Neural cell (in vitro differentiated cells): ENCODE data around the gene SUMO2. TPM values are rescaled to one million over a fixed set of nuclear protein-coding genes. Genes with fewer than 3 reads are reported as not detected.
"Not testable (repeated sequence)": the region's sequence is repeated elsewhere in the genome, so short reads cannot be mapped to it uniquely, and the experiment has no call there.

Experiments used
- H2AFZ ChIP-seq: fragments of 200-600, 300-800 bp; sonication (generic), shearing (Covaris generic); 2 replicates; pipeline ENCODE4 v1.6.0; 2014; ENCODE audit warnings: low read depth, mild to moderate bottlenecking, antibody characterized with exemption, low read length, moderate library complexity
- H3F3A ChIP-seq: fragments of 200-600 bp; shearing (Covaris generic); 2 replicates; pipeline ENCODE4 v1.6.1; 2016; ENCODE audit warnings: mild to moderate bottlenecking, moderate library complexity, mixed read lengths, antibody characterized with exemption, low read length; ENCODE audit not compliant: insufficient read depth, poor library complexity, severe bottlenecking
- H3K27ac ChIP-seq: fragments of 200-600, 300-800 bp; sonication (generic), shearing (Covaris generic); 2 replicates; pipeline ENCODE4 v1.5.1; 2014; ENCODE audit warnings: mild to moderate bottlenecking, low read length, moderate library complexity
- H3K27me3 ChIP-seq: fragments of 300-800, 200-600 bp; sonication (generic), shearing (Covaris generic); 2 replicates; pipeline ENCODE4 v1.6.0; 2014; ENCODE audit warnings: mild to moderate bottlenecking, low read depth, low read length, moderate library complexity; ENCODE audit not compliant: insufficient read depth
- H3K36me3 ChIP-seq: fragments of 300-800, 200-600 bp; sonication (generic), shearing (Covaris generic); 2 replicates; pipeline ENCODE4 v1.5.1; 2014; ENCODE audit warnings: mild to moderate bottlenecking, antibody characterized with exemption, low read length, moderate library complexity; ENCODE audit not compliant: insufficient read depth
- H3K4me2 ChIP-seq: fragments of 300-800, 200-600 bp; sonication (generic), shearing (Covaris generic); 2 replicates; pipeline ENCODE4 v1.6.0; 2014; ENCODE audit warnings: mild to moderate bottlenecking, low read length
- H3K4me3 ChIP-seq: fragments of 300-800, 200-600 bp; sonication (generic), shearing (Covaris generic); 2 replicates; pipeline ENCODE4 v1.5.1; 2014; ENCODE audit warnings: mild to moderate bottlenecking, low read length, moderate library complexity
- H3K79me2 ChIP-seq: fragments of 200-600 bp; shearing (Covaris generic); replicated peaks from 2 replicates; pipeline ENCODE4 v1.6.0; 2014; ENCODE audit warnings: mild to moderate bottlenecking, low read length, moderate library complexity; ENCODE audit not compliant: insufficient read depth
- H3K9ac ChIP-seq: fragments of 300-800, 200-600 bp; sonication (generic), shearing (Covaris generic); 2 replicates; pipeline ENCODE4 v1.6.1; 2016; ENCODE audit warnings: mild to moderate bottlenecking, low read length, mixed read lengths
- H3K9me2 ChIP-seq: fragments of 200-600 bp; shearing (Covaris generic); 2 replicates; pipeline ENCODE4 v1.6.1; 2016; ENCODE audit warnings: mild to moderate bottlenecking, low read length, mixed read lengths; ENCODE audit not compliant: insufficient read depth
- H3K9me3 ChIP-seq: fragments of 200-600, 300-800 bp; sonication (generic), shearing (Covaris generic); 2 replicates; pipeline ENCODE4 v1.6.1; 2016; ENCODE audit warnings: mild to moderate bottlenecking, mixed run types, low read length, moderate library complexity, mixed read lengths
- H4K20me1 ChIP-seq: fragments of 200-600 bp; shearing (Covaris generic); 2 replicates; pipeline ENCODE4 v1.6.1; 2016; ENCODE audit warnings: mild to moderate bottlenecking, mixed run types; ENCODE audit not compliant: insufficient read depth
- CTCF ChIP-seq: fragments of 450-650 bp; IDR thresholded peaks from 2 replicates; pipeline ENCODE4 v1.5.1; 2014; ENCODE audit warnings: antibody characterized with exemption, mild to moderate bottlenecking, moderate library complexity; ENCODE audit not compliant: poor library complexity, severe bottlenecking
- EP300 ChIP-seq: fragments of 450-650 bp; conservative IDR thresholded peaks from 2 replicates; pipeline ENCODE4 v1.6.1; 2014; ENCODE audit warnings: antibody characterized with exemption, mild to moderate bottlenecking, moderate library complexity; ENCODE audit not compliant: poor library complexity, severe bottlenecking
- EZH2 ChIP-seq: fragments of 200-600, 300-800 bp; shearing (Covaris generic), sonication (generic); IDR thresholded peaks from 2 replicates; pipeline ENCODE4 v1.6.1; 2014; ENCODE audit warnings: antibody characterized with exemption, low read length, borderline replicate concordance, mild to moderate bottlenecking; ENCODE audit not compliant: insufficient read depth, poor library complexity, severe bottlenecking
- MXI1 ChIP-seq: fragments of 450-650 bp; conservative IDR thresholded peaks from 2 replicates; pipeline ENCODE4 v1.6.1; 2014; ENCODE audit warnings: antibody characterized with exemption, mild to moderate bottlenecking; ENCODE audit not compliant: poor library complexity, severe bottlenecking
- POLR2AphosphoS5 ChIP-seq: IDR thresholded peaks from 2 replicates; pipeline ENCODE4 v1.6.1; 2012
- RAD21 ChIP-seq: fragments of 450-650 bp; conservative IDR thresholded peaks from 2 replicates; pipeline ENCODE4 v1.6.1; 2014; ENCODE audit warnings: antibody characterized with exemption, mild to moderate bottlenecking, moderate library complexity
- REST ChIP-seq: IDR thresholded peaks from 2 replicates; pipeline ENCODE4 v1.6.1; 2012; ENCODE audit warnings: borderline replicate concordance
- SMC3 ChIP-seq: fragments of 450-650 bp; conservative IDR thresholded peaks from 2 replicates; pipeline ENCODE4 v1.6.1; 2014; ENCODE audit warnings: antibody characterized with exemption, mild to moderate bottlenecking, moderate library complexity; ENCODE audit not compliant: poor library complexity
- TAF1 ChIP-seq: IDR thresholded peaks from 2 replicates; pipeline ENCODE4 v1.6.1; 2012; ENCODE audit warnings: low read depth
- polyA plus RNA-seq: library from polyadenylated mRNA; depleted of rRNA; stranded (reverse); fragments of >200 nt; gene quantifications from 2 replicates; pipeline ENCODE4 v1.2.3, GENCODE V29; 2014

Gene SUMO2
- polyA plus RNA-seq, 1 donor from 2014 or later = 283 TPM

DNA sequence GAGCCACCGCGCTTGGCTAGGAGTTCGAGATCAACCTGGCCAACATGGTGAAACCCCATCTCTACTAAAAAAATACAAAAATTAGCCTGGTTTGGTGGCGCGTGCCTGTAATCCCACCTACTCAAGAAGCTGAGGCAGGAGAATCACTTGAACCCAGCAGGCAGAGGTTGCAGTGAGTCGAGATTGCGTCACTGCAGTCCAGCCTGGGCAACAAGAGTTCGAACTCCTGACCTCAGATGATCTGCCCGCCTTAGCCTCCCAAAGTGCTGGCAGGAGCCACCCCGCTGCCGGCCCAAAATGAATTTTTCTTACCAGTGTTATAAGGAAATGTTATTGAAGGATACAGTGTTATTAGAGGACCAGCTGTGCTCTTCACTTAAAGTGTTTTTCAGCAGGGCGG, 25.0 kb upstream of the SUMO2 start:
- Histone ChIP-seq H4K20me1 (no peaks in the 10 kb centered on the region), H3K9me3 (no peaks in the 10 kb centered on the region), H3K9me2 (no peaks in the 10 kb centered on the region), H3K4me3 (no peak overlapping the region), H3K79me2 (peaks cover 13% of the 10 kb centered on the region), H3K27me3 (no peaks in the 10 kb centered on the region), H3K9ac (no peak overlapping the region), H2AFZ (no peak overlapping the region), H3F3A (no peaks in the 10 kb centered on the region), H3K36me3 (no peaks in the 10 kb centered on the region), H3K27ac (no peak overlapping the region), H3K4me2 (no peak overlapping the region)
- TF ChIP-seq RAD21 (no peak), TAF1 (no peak)

DNA sequence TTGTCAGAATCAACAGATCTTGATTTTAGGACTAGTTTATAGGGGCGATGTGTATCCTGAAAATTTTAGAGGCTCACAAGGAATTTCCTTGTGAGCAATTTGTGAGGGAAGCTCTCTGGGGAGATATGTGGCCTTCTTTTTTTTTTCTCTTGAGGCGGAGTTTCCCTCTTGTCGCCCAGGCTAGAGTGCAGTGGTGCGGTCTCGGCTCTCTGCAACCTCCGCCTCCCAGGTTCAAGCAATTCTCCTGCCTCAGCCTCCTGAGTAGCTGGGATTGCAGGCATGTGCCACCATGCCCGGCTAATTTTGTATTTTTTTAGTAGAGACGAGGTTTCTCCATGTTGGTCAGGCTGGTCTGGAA, 24.3 kb upstream of the SUMO2 start:
- H3K9me3 ChIP-seq, H3K27me3 ChIP-seq, H3F3A ChIP-seq, H3K36me3 ChIP-seq, H3K27ac ChIP-seq, H3K4me2 ChIP-seq, H3K9me2 ChIP-seq, H4K20me1 ChIP-seq, H3K9ac ChIP-seq, H2AFZ ChIP-seq: not testable (repeated sequence)
- Histone ChIP-seq H3K4me3 (peak overlapping the region; percentile 72), H3K79me2 (peaks cover 13% of the 10 kb centered on the region)

- Histone ChIP-seq H3K9me3 (no peaks in the 10 kb centered on the region), H3K9ac (peak overlapping the region; percentile 94), H3K27ac (peak overlapping the region; percentile 98), H3K9me2 (no peaks in the 10 kb centered on the region), H2AFZ (peak overlapping the region; percentile 92), H3F3A (no peaks in the 10 kb centered on the region), H3K4me3 (peak overlapping the region; percentile 72), H3K4me2 (peak overlapping the region; percentile 60), H3K79me2 (peaks cover 13% of the 10 kb centered on the region), H3K36me3 (no peaks in the 10 kb centered on the region), H3K27me3 (no peaks in the 10 kb centered on the region), H4K20me1 (no peaks in the 10 kb centered on the region)
- TF ChIP-seq EZH2 (no peak), RAD21 (peak; percentile 9), MXI1 (peak; percentile 31)
Measured at GRCh38 chr17:75205793-75206163, 23.0 kb upstream of the SUMO2 start.

DNA sequence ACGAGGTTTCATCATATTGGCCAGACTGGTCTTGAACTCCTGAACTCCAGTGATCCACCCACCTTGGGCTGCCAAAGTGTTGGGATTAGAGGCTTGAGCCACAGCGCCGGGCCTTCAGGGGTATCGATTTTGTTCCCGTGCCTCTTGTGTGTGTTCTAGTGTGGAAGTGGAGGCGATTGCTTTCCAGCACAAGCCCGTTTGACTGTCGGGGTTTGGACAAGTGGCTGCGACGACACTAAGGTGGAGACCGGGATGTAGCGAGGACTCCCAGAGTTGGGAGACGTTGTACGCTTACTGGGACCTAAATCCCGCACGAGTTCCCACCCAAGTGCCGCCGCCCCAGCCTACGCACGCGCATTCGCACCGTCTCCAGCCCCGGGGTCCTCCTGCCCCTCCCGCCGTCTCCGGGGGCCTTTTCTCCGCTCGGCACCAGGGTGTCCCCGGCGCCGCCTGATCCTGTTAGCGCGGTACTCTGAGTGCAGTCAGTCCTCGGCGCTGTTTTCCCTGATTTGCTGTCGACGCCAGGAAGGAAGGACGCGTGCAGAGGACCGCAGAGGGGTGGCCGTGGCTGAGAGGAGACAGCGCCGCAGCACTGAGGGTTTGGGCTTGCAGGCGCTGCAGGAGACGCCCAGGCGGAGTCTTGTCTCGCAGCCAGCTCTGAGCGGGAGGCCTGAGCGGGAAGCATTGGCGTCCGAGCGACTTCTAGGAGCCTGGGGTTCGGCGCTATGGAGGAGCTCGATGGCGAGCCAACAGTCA, 22.5 kb upstream of the SUMO2 start, which contains the start of gene NUP85:
Gene NUP85, plus strand, starts transcription at position 643 of the 756 bp plus-strand sequence. Its CDS starts 83 bp downstream, at position 726.
- Histone ChIP-seq H3K27ac (peak within 1 kb of the TSS; percentile 98), H3K4me3 (peak within 1 kb of the TSS; percentile 72), H3K4me2 (peak within 1 kb of the TSS; percentile 69), H3K9me3 (no peaks in the 10 kb centered on the region), H2AFZ (peak within 1 kb of the TSS; percentile 92), H4K20me1 (no peaks in the 10 kb centered on the region), H3K79me2 (peaks cover 13% of the 10 kb centered on the region), H3K36me3 (no peaks in the 10 kb centered on the region), H3K9ac (peak within 1 kb of the TSS; percentile 94), H3K27me3 (no peaks in the 10 kb centered on the region), H3K9me2 (no peaks in the 10 kb centered on the region), H3F3A (no peaks in the 10 kb centered on the region)
- no peak for TF ChIP-seq RAD21
- TF ChIP-seq CTCF = peak; percentile 48
- TF ChIP-seq EP300 = peak; percentile 65
- TF ChIP-seq EZH2 = no peak
- TF ChIP-seq POLR2AphosphoS5 = peak; percentile 71
- no peak for TF ChIP-seq REST
- peak; percentile 58 for TF ChIP-seq SMC3
- peak; percentile 63 for TF ChIP-seq TAF1
- peak; percentile 93 for TF ChIP-seq MXI1
